Vagina (tissue), 2 donors: ENCODE results near the gene ZBTB45.
A peak's percentile ranks its signal among the peaks of the same experiment; 100 is the strongest.

Source experiments
- POLR2A ChIP-seq, 2 donors: fragments of 450-650 bp; IDR thresholded peaks; one replicate each; pipeline ENCODE4 v1.6.1; 2017; ENCODE audit warnings: antibody characterized with exemption in 2 of 2, mild to moderate bottlenecking in 2 of 2, moderate library complexity in 2 of 2
- POLR2AphosphoS5 ChIP-seq, 2 donors: sonication (generic); formaldehyde crosslinking; IDR thresholded peaks; one replicate each; pipeline ENCODE4 v1.9.0; 2017; ENCODE audit warnings: antibody characterized with exemption in 2 of 2, mild to moderate bottlenecking in 2 of 2, low read depth in 1 of 2; ENCODE audit not compliant: insufficient read depth in 1 of 2
- TF ChIP-seq, protein P1 (sequence below), 3 experiments: fragments of 450-650 bp in 2 of 3; fragments of 200-600 bp in 1 of 3; sonication (generic) in 1 of 3; IDR thresholded peaks; one replicate each; pipeline ENCODE4 v1.5.1; 2017 to 2019; ENCODE audit warnings: antibody characterized with exemption in 3 of 3, mild to moderate bottlenecking in 2 of 3, moderate library complexity in 2 of 3

DNA sequence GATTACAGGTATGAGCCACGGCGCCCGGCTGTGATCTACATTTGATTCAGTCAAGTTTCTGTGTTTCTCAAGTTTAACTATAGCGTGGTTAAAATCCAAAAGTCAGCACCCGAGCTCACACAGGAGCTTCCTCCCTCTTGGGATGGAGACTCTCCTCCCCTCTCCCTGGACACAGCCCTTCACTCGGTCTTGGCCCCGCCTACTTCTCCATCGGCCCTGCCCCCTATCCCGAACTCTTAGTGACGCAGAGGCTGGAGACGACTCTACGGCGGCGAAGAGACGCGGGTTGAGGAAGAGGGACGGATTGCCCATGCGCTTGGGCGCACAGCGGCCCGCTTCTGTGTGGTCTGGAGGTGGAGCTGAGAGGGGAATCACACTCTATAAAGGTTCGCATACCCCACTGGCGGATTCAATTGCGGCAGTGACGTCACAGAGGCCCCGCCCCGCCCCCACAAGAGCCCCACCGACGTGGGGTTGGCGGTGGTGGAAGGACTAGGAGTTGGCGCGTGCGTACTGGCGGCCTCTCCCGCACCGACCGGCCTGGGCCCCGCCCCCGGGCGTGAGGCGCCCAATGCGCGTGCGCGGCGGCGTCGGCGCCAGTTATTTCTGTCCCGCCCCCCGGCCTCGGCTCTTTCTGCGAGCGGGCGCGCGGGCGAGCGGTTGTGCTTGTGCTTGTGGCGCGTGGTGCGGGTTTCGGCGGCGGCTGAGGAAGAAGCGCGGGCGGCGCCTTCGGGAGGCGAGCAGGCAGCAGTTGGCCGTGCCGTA is 24.4 kb upstream of the ZBTB45 start, which contains the start of gene TRIM28:
- TF ChIP-seq, protein P1, sequence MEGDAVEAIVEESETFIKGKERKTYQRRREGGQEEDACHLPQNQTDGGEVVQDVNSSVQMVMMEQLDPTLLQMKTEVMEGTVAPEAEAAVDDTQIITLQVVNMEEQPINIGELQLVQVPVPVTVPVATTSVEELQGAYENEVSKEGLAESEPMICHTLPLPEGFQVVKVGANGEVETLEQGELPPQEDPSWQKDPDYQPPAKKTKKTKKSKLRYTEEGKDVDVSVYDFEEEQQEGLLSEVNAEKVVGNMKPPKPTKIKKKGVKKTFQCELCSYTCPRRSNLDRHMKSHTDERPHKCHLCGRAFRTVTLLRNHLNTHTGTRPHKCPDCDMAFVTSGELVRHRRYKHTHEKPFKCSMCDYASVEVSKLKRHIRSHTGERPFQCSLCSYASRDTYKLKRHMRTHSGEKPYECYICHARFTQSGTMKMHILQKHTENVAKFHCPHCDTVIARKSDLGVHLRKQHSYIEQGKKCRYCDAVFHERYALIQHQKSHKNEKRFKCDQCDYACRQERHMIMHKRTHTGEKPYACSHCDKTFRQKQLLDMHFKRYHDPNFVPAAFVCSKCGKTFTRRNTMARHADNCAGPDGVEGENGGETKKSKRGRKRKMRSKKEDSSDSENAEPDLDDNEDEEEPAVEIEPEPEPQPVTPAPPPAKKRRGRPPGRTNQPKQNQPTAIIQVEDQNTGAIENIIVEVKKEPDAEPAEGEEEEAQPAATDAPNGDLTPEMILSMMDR (IDR thresholded peaks at IDR 0.05), result no peak
- TF ChIP-seq POLR2A (IDR thresholded peaks at IDR 0.05), result peak; percentile 75 to 98
- peak; percentile 90 to 98 for TF ChIP-seq POLR2AphosphoS5 (IDR thresholded peaks at IDR 0.05; ENCODE audit: insufficient read depth in 1 of 2, low read depth in 1 of 2)
